ENCODE measurements around the gene CFAP100.

Gene CFAP100

GRCh38 chr3:126373682-126374601 is 20.8 kb upstream of the CFAP100 start:
- DNase-seq (ENCODE audit: insufficient read length, low spot score) (no peak), FAIRE-seq (no peak)

GRCh38 chr3:126375835-126376331 is 18.8 kb upstream of the CFAP100 start:
- no peak for FAIRE-seq

GRCh38 chr3:126376444-126376843 is 18.3 kb upstream of the CFAP100 start:
- FAIRE-seq (no peak), DNase-seq (ENCODE audit: insufficient read length, low spot score) (no peak)

More at GRCh38 chr3:126375835-126376331, 18.8 kb upstream of the CFAP100 start:
- no peak for DNase-seq (ENCODE audit: insufficient read length, low spot score)

GRCh38 chr3:126377211-126377610 is 17.5 kb upstream of the CFAP100 start:
- DNase-seq (ENCODE audit: insufficient read length, low spot score) (no peak), FAIRE-seq (no peak)

- FAIRE-seq (no peak), DNase-seq (ENCODE audit: insufficient read length, low spot score) (no peak)
Observed at GRCh38 chr3:126378341-126378751, 16.4 kb upstream of the CFAP100 start.

- FAIRE-seq, result no peak
- no peak for DNase-seq (ENCODE audit: insufficient read length, low spot score)
Observed at GRCh38 chr3:126380011-126380768, 14.5 kb upstream of the CFAP100 start.

GRCh38 chr3:126381966-126382365 is 12.7 kb upstream of the CFAP100 start:
- FAIRE-seq, result no peak

GRCh38 chr3:126389112-126389793 is 5.5 kb upstream of the CFAP100 start:
- DNase-seq (ENCODE audit: insufficient read length, low spot score), result peak; percentile 72

More at GRCh38 chr3:126381966-126382365, 12.7 kb upstream of the CFAP100 start:
- no peak for DNase-seq (ENCODE audit: insufficient read length, low spot score)

GRCh38 chr3:126389794-126390146 is 4.9 kb upstream of the CFAP100 start:
- no peak for FAIRE-seq
- DNase-seq (ENCODE audit: insufficient read length, low spot score), result no peak

More at GRCh38 chr3:126389112-126389793, 5.5 kb upstream of the CFAP100 start:
- peak; percentile 72 for FAIRE-seq

- DNase-seq (ENCODE audit: insufficient read length, low spot score) (no peak), FAIRE-seq (no peak)
Observed at GRCh38 chr3:126390201-126390600, 4.5 kb upstream of the CFAP100 start.

GRCh38 chr3:126390751-126391150 is 4.0 kb upstream of the CFAP100 start:
- FAIRE-seq, result no peak
- no peak for DNase-seq (ENCODE audit: insufficient read length, low spot score)

GRCh38 chr3:126391631-126392030 is 3.1 kb upstream of the CFAP100 start:
- DNase-seq (ENCODE audit: insufficient read length, low spot score), result no peak
- no peak for FAIRE-seq

- FAIRE-seq, result no peak
Observed at GRCh38 chr3:126392246-126392645, 2.5 kb upstream of the CFAP100 start.

GRCh38 chr3:126393563-126393962 is 1.1 kb upstream of the CFAP100 start:
- peak; percentile 80 for FAIRE-seq
- no peak for DNase-seq (ENCODE audit: insufficient read length, low spot score)

More at GRCh38 chr3:126392246-126392645, 2.5 kb upstream of the CFAP100 start:
- no peak for DNase-seq (ENCODE audit: insufficient read length, low spot score)

- FAIRE-seq (no peak), DNase-seq (ENCODE audit: insufficient read length, low spot score) (no peak)
Observed at GRCh38 chr3:126394977-126395321, 240 bp downstream of the CFAP100 start.

GRCh38 chr3:126395846-126396513 is 1.3 kb downstream of the CFAP100 start:
- FAIRE-seq, result no peak
- DNase-seq (ENCODE audit: insufficient read length, low spot score), result no peak

- no peak for DNase-seq (ENCODE audit: insufficient read length, low spot score)
- no peak for FAIRE-seq
Observed at GRCh38 chr3:126396536-126396935, 1.8 kb downstream of the CFAP100 start.

- FAIRE-seq (no peak), DNase-seq (ENCODE audit: insufficient read length, low spot score) (no peak)
Observed at GRCh38 chr3:126397610-126398422, 3.1 kb downstream of the CFAP100 start.
